IPS DF 6.9 (cell line): ENCODE measurements around the gene CSRP2.

ENCODE experiments used
- DNase-seq: peaks from one replicate; pipeline ENCODE4 v3.0.0-alpha.2; 2013; ENCODE audit warnings: low read depth, low spot score
- H3K27ac ChIP-seq: one replicate; pipeline ENCODE4 v1.5.1; 2013; ENCODE audit warnings: low read length, control low read depth
- H3K27me3 ChIP-seq: 2 replicates; pipeline ENCODE4 v1.6.1; 2013; ENCODE audit warnings: mild to moderate bottlenecking, low read length; ENCODE audit not compliant: control insufficient read depth, insufficient read depth
- H3K36me3 ChIP-seq: 2 replicates; pipeline ENCODE4 v1.6.1; 2013; ENCODE audit warnings: low read length; ENCODE audit not compliant: control insufficient read depth, insufficient read depth
- H3K4me1 ChIP-seq: 2 replicates; pipeline ENCODE4 v1.6.1; 2013; ENCODE audit warnings: low read length; ENCODE audit not compliant: control insufficient read depth, insufficient read depth
- H3K4me3 ChIP-seq: 2 replicates; pipeline ENCODE4 v1.5.1; 2013; ENCODE audit warnings: mild to moderate bottlenecking, low read length
- H3K9me3 ChIP-seq: 2 replicates; pipeline ENCODE4 v1.6.1; 2013; ENCODE audit warnings: low read length, inconsistent platforms; ENCODE audit not compliant: control insufficient read depth, insufficient read depth
- WGBS: extraction: QIAGEN DNeasy Blood & Tissue Kit; methylation state at CpG from one replicate; pipeline ENCODE4 v1.1.7; 2013; ENCODE audit warnings: mixed read lengths, missing lambda C conversion rate; ENCODE audit not compliant: insufficient read length, insufficient coverage; 5-methylcytosine and 5-hydroxymethylcytosine counted together

The CSRP2 gene

GRCh38 chr12:76863005-76863670, 15.7 kb downstream of the CSRP2 start:
- DNase-seq, result no peak
- no peak overlapping the region for H3K4me3 ChIP-seq
- H3K9me3 ChIP-seq, result no peaks in the 10 kb centered on the region
- H3K27me3 ChIP-seq, result no peaks in the 10 kb centered on the region
- no CpG with 5 or more reads among the region's 12 CpGs for WGBS
- no peak overlapping the region for H3K27ac ChIP-seq
- no peaks in the 10 kb centered on the region for H3K4me1 ChIP-seq
- H3K36me3 ChIP-seq, result peaks cover 6% of the 10 kb centered on the region; the same call in 1 of the 2 replicates

- no CpG with 5 or more reads among the region's 3 CpGs for WGBS
- H3K36me3 ChIP-seq, result peaks cover 8% of the 10 kb centered on the region; the same call in 1 of the 2 replicates
- no peak for DNase-seq
- no peak overlapping the region for H3K4me3 ChIP-seq
- no peaks in the 10 kb centered on the region for H3K9me3 ChIP-seq
- no peak overlapping the region for H3K27ac ChIP-seq
- no peaks in the 10 kb centered on the region for H3K4me1 ChIP-seq
- H3K27me3 ChIP-seq, result no peaks in the 10 kb centered on the region
These were observed 18.6 kb downstream of the CSRP2 start for GRCh38 chr12:76860256-76860655.

DNA sequence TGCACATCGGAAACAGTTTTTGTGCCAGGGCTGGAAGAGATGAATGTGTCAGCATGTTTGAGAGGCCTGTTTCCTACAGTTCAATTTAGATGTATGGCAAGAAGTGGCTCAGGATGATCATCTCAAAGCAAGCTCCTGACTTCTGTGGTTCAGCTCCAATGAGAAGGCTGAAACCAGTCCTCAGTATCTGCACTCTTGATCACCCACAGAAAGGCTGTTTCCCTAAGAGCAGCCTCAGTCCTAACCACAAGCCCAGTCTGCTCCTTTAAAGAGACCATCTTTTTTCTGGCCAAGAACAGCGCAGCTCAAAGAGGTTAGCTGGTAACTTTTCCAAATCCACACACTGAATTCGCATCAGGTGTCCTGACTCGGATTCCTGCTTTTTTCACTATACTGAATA, 19.2 kb downstream of the CSRP2 start:
- Histone ChIP-seq H3K27ac (no peak overlapping the region), H3K36me3 (peaks cover 8% of the 10 kb centered on the region; the same call in 1 of the 2 replicates), H3K4me3 (no peak overlapping the region), H3K9me3 (no peaks in the 10 kb centered on the region), H3K4me1 (no peaks in the 10 kb centered on the region), H3K27me3 (no peaks in the 10 kb centered on the region)
- WGBS, result no CpG with 5 or more reads among the region's 4 CpGs
- no peak for DNase-seq

DNA sequence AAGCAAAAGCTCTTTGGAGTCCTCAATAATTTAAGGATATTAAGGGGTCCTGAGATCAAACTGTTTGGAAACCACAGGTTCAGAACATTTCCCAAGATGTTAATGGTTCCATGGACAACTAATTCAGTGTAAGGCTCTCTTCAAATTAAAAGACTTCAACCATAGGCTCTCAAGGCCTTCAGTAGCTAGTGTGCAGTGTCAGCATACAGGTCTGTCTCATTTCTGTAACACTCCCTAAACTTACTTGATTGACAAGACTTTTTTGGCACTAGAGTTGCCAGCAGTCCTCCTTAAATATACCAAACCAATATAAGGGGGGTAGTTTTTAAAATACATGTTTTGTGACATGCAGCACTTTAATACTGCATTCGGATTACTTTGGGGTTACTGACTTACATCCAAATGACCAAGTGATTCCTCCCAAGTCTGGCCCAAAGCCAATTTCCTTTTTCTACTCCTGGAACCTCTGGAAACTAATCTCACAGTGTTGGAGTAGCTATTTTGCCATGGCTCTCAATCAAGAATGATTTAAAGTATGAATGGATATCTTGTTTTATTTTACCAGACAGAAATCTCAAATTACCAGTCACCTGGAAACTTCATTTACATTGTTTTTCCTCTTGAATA, 22.7 kb downstream of the CSRP2 start:
- Histone ChIP-seq H3K27me3 (no peaks in the 10 kb centered on the region), H3K4me1 (no peaks in the 10 kb centered on the region), H3K27ac (no peak overlapping the region), H3K9me3 (no peaks in the 10 kb centered on the region), H3K36me3 (peaks cover 5% of the 10 kb centered on the region; the same call in 1 of the 2 replicates), H3K4me3 (no peak overlapping the region)
- DNase-seq, result no peak
- WGBS, result no CpG with 5 or more reads among the region's 1 CpG

GRCh38 chr12:76855271-76855670, 23.5 kb downstream of the CSRP2 start:
- Histone ChIP-seq H3K4me3 (no peak overlapping the region), H3K4me1 (no peaks in the 10 kb centered on the region), H3K27ac (no peak overlapping the region), H3K36me3 (peaks cover 5% of the 10 kb centered on the region; the same call in 1 of the 2 replicates), H3K9me3 (no peaks in the 10 kb centered on the region), H3K27me3 (no peaks in the 10 kb centered on the region)
- WGBS, result no CpG with 5 or more reads among the region's 4 CpGs
- no peak for DNase-seq

DNA sequence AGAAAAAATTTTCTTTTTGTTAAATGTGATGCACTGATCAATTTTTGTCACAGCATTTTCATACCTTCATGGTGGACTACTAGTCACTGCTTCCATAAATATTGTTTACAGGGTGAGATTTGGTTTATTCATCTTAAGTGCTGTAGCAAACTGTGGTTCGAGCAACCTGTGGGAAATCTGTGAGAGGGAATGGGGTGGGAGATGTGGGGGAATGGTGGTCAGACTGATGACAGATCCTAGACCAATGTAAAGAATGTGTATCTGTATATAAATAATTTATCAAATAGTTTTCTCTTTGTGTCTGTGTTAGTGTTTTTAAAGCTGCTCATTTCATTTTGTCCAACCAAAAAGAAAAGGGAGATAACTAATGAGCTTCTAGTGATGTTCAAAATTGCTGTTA, 26.7 kb downstream of the CSRP2 start:
- H3K36me3 ChIP-seq, result peaks cover 3% of the 10 kb centered on the region; the same call in 1 of the 2 replicates
- no peak for DNase-seq
- H3K4me3 ChIP-seq, result no peak overlapping the region
- no peaks in the 10 kb centered on the region for H3K27me3 ChIP-seq
- H3K27ac ChIP-seq, result no peak overlapping the region
- no peaks in the 10 kb centered on the region for H3K9me3 ChIP-seq
- WGBS, result no CpG with 5 or more reads among the region's 1 CpG
- no peaks in the 10 kb centered on the region for H3K4me1 ChIP-seq

DNA sequence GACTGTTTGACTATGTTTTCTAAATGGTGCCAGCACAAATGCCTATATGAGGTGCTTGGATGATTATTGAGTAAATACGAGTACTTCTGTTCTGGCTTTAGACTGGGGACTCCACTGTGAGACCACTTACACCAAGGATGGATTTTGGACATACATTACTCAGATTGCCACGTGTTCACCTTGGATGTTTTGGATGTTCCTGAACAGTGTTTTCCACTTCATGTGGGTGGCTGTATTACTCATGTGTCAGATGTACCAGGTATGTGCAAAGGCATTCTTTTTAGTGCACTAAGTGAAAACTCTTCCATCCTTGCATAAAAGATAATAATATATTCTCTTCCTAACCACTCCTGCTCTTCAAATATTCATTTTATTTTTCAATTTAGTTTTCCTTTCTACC, 30.7 kb downstream of the CSRP2 start:
- H3K4me1 ChIP-seq, result no peaks in the 10 kb centered on the region
- no peak overlapping the region for H3K4me3 ChIP-seq
- H3K36me3 ChIP-seq, result no peaks in the 10 kb centered on the region
- H3K27me3 ChIP-seq, result no peaks in the 10 kb centered on the region
- no peaks in the 10 kb centered on the region for H3K9me3 ChIP-seq
- DNase-seq, result no peak
- no peak overlapping the region for H3K27ac ChIP-seq
- no CpG with 5 or more reads among the region's 2 CpGs for WGBS

GRCh38 chr12:76847260-76847659, 31.6 kb downstream of the CSRP2 start:
- no CpG with 5 or more reads among the region's 2 CpGs for WGBS
- Histone ChIP-seq H3K9me3 (no peaks in the 10 kb centered on the region), H3K36me3 (no peaks in the 10 kb centered on the region), H3K27me3 (no peaks in the 10 kb centered on the region), H3K27ac (no peak overlapping the region), H3K4me1 (no peaks in the 10 kb centered on the region), H3K4me3 (no peak overlapping the region)
- no peak for DNase-seq

DNA sequence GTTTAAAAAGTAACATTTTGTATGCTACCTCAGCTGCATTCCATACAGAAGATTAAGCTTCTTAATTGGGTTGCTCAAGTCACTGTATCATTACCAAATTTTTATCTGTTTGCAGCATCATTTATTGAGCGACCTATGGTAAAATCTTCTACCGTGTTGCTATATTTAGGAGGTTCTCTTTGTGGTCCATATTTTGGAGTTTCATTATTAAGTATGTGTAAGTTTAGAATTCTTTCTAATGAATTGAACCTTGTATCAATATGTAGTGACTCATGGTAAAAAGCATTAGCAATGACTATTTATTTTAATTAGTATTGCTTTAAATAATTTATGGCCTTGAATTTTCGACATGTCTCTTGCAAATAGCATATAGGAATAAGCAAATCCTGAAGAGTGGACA, 42.2 kb downstream of the CSRP2 start:
- H3K27me3 ChIP-seq, result no peaks in the 10 kb centered on the region
- no CpG with 5 or more reads among the region's 3 CpGs for WGBS
- H3K4me3 ChIP-seq, result no peak overlapping the region
- H3K27ac ChIP-seq, result no peak overlapping the region
- H3K4me1 ChIP-seq, result no peaks in the 10 kb centered on the region
- no peak for DNase-seq
- no peaks in the 10 kb centered on the region for H3K36me3 ChIP-seq
- H3K9me3 ChIP-seq, result no peaks in the 10 kb centered on the region

DNA sequence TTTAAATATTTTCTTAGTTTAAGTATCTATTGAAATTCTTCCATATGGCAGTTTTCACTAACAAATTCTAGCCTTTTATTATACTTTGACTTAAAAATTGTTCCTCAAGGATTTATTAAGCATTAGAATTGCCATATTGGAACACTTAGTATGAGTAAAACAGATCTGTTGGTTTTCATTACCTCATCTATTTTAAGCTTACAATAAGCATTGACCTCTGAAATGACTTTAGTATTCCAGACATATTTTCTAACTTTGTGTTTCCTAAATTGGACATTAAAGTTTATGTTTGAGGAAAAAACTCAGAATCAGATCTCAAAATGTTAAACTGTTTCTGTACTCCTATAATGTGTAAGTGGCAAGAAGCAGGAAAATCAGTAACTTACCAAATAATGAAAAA, 48.4 kb downstream of the CSRP2 start:
- H3K4me3 ChIP-seq, result no peak overlapping the region
- H3K36me3 ChIP-seq, result no peaks in the 10 kb centered on the region
- no peak overlapping the region for H3K27ac ChIP-seq
- H3K27me3 ChIP-seq, result no peaks in the 10 kb centered on the region
- no peaks in the 10 kb centered on the region for H3K9me3 ChIP-seq
- H3K4me1 ChIP-seq, result no peaks in the 10 kb centered on the region
- DNase-seq, result no peak
